ENCODE results near the gene AMDHD2. TPM values are rescaled to one million over a fixed set of nuclear protein-coding genes. Genes with fewer than 3 reads are reported as not detected.

Gene AMDHD2
- total RNA-seq, 1 experiment from 2014 or later = 67.2 TPM

GRCh38 chr16:2515180-2515851 is 4.9 kb upstream of the AMDHD2 start:
- peak overlapping the region; percentile 86 for H3K4me3 Mint-ChIP-seq (ENCODE audit: unreplicated experiment)
- intact Hi-C loops (cut with micrococcal nuclease; ENCODE audit: unreplicated experiment) = no loop called here

GRCh38 chr16:2516391-2517240 is 3.6 kb upstream of the AMDHD2 start:
- no peaks in the 10 kb centered on the region for H3K27me3 ChIP-seq (replicated peaks; ENCODE audit: control insufficient read depth, insufficient read depth, low read length)
- Mint-ChIP-seq H3K4me3 (ENCODE audit: unreplicated experiment) (peak overlapping the region; percentile 86), H3K9me3 (ENCODE audit: unreplicated experiment) (no peaks in the 10 kb centered on the region), H3K27me3 (ENCODE audit: insufficient read depth, unreplicated experiment) (no peaks in the 10 kb centered on the region), H3K36me3 (ENCODE audit: insufficient read depth, unreplicated experiment) (peaks cover 72% of the 10 kb centered on the region), H3K27ac (ENCODE audit: unreplicated experiment) (peak overlapping the region; percentile 87), H3K4me1 (ENCODE audit: low read depth, unreplicated experiment) (peaks cover 32% of the 10 kb centered on the region)
- H3K4me3 ChIP-seq (ENCODE audit: low read depth, low read length) = no peak overlapping the region
- no peak for DNase-seq
- intact Hi-C loops (cut with micrococcal nuclease; ENCODE audit: unreplicated experiment) = no loop called here
- H3K9me3 ChIP-seq = no peaks in the 10 kb centered on the region
- no peak for TF ChIP-seq CTCF (IDR thresholded peaks at IDR 0.05; ENCODE audit: insufficient read depth in 1 of 2, low read depth in 1 of 2, low read length in 1 of 2, severe bottlenecking in 1 of 2, unreplicated experiment in 1 of 2)
- ChIA-PET CTCF (no interaction called here), POLR2A (no interaction called here)
- H3K4me1 ChIP-seq = peaks cover 29% of the 10 kb centered on the region
- no TSS peak for BruUV-seq (replicated peaks)
- H3K36me3 ChIP-seq (ENCODE audit: control insufficient read depth, insufficient read depth, low read length) = peaks cover 3% of the 10 kb centered on the region

More at GRCh38 chr16:2515180-2515851, 4.9 kb upstream of the AMDHD2 start:
- DNase-seq = no peak
- Mint-ChIP-seq H3K9me3 (ENCODE audit: unreplicated experiment) (no peaks in the 10 kb centered on the region), H3K27ac (ENCODE audit: unreplicated experiment) (peak overlapping the region; percentile 87), H3K4me1 (ENCODE audit: low read depth, unreplicated experiment) (peaks cover 32% of the 10 kb centered on the region), H3K27me3 (ENCODE audit: insufficient read depth, unreplicated experiment) (no peaks in the 10 kb centered on the region), H3K36me3 (ENCODE audit: insufficient read depth, unreplicated experiment) (peaks cover 60% of the 10 kb centered on the region)
- peaks cover 23% of the 10 kb centered on the region for H3K4me1 ChIP-seq
- peaks cover 3% of the 10 kb centered on the region for H3K36me3 ChIP-seq (ENCODE audit: control insufficient read depth, insufficient read depth, low read length)
- POLR2A ChIA-PET = interaction anchor here (0.6 to 0.7 kb wide), 3 partner anchors 22 to 551 kb away, joined by 3 to 5 read pairs (median 3); partner anchors contain the start of genes PDPK1 and RPS2
- CTCF ChIA-PET = interaction anchor here (2.0 kb wide), 1 partner anchor 9 kb away, joined by 11 read pairs; no protein-coding TSS in a partner anchor
- TSS peak; percentile 32 for BruUV-seq (replicated peaks)
- TF ChIP-seq CTCF (IDR thresholded peaks at IDR 0.05; ENCODE audit: insufficient read depth in 1 of 2, low read depth in 1 of 2, low read length in 1 of 2, severe bottlenecking in 1 of 2, unreplicated experiment in 1 of 2) = no peak
- H3K27me3 ChIP-seq (replicated peaks; ENCODE audit: control insufficient read depth, insufficient read depth, low read length) = no peaks in the 10 kb centered on the region
- peak overlapping the region; percentile 99 for H3K4me3 ChIP-seq (ENCODE audit: low read depth, low read length)
- H3K9me3 ChIP-seq = no peaks in the 10 kb centered on the region

GRCh38 chr16:2517954-2518605 is 2.1 kb upstream of the AMDHD2 start:
- Mint-ChIP-seq H3K9me3 (ENCODE audit: unreplicated experiment) (no peaks in the 10 kb centered on the region), H3K4me3 (ENCODE audit: unreplicated experiment) (no peak overlapping the region), H3K27ac (ENCODE audit: unreplicated experiment) (peak overlapping the region; percentile 87), H3K27me3 (ENCODE audit: insufficient read depth, unreplicated experiment) (no peaks in the 10 kb centered on the region), H3K36me3 (ENCODE audit: insufficient read depth, unreplicated experiment) (peaks cover 68% of the 10 kb centered on the region), H3K4me1 (ENCODE audit: low read depth, unreplicated experiment) (peaks cover 32% of the 10 kb centered on the region)
- Histone ChIP-seq H3K36me3 (ENCODE audit: control insufficient read depth, insufficient read depth, low read length) (peaks cover 3% of the 10 kb centered on the region), H3K4me3 (ENCODE audit: low read depth, low read length) (no peak overlapping the region), H3K9me3 (no peaks in the 10 kb centered on the region), H3K27me3 (replicated peaks; ENCODE audit: control insufficient read depth, insufficient read depth, low read length) (no peaks in the 10 kb centered on the region), H3K4me1 (peaks cover 23% of the 10 kb centered on the region)
- no peak for DNase-seq
- ChIA-PET CTCF (no interaction called here), POLR2A (no interaction called here)
- intact Hi-C loops (cut with micrococcal nuclease; ENCODE audit: unreplicated experiment) = no loop called here
- BruUV-seq (replicated peaks) = no TSS peak
- TF ChIP-seq CTCF (IDR thresholded peaks at IDR 0.05; ENCODE audit: insufficient read depth in 1 of 2, low read depth in 1 of 2, low read length in 1 of 2, severe bottlenecking in 1 of 2, unreplicated experiment in 1 of 2) = no peak

All from Caco-2 (cell line).